GM18951 (cell line): ENCODE measurements around the gene POMP.

Experiments
- POLR2A ChIP-seq: IDR thresholded peaks from 4 replicates; pipeline ENCODE4 v1.6.1; 2011; ENCODE audit warnings: mild to moderate bottlenecking; ENCODE audit not compliant: insufficient read length, insufficient read depth; ENCODE audit errors: extremely low read depth
- in situ Hi-C: fragments of 300-500 bp; cut with MboI; formaldehyde crosslinking; loops from one replicate; pipeline ENCODE4 v1.12.0; 2022; ENCODE audit warnings: low sequenced_read_pairs, mixed read lengths, inconsistent platforms; ENCODE audit not compliant: unreplicated experiment

The POMP gene

DNA sequence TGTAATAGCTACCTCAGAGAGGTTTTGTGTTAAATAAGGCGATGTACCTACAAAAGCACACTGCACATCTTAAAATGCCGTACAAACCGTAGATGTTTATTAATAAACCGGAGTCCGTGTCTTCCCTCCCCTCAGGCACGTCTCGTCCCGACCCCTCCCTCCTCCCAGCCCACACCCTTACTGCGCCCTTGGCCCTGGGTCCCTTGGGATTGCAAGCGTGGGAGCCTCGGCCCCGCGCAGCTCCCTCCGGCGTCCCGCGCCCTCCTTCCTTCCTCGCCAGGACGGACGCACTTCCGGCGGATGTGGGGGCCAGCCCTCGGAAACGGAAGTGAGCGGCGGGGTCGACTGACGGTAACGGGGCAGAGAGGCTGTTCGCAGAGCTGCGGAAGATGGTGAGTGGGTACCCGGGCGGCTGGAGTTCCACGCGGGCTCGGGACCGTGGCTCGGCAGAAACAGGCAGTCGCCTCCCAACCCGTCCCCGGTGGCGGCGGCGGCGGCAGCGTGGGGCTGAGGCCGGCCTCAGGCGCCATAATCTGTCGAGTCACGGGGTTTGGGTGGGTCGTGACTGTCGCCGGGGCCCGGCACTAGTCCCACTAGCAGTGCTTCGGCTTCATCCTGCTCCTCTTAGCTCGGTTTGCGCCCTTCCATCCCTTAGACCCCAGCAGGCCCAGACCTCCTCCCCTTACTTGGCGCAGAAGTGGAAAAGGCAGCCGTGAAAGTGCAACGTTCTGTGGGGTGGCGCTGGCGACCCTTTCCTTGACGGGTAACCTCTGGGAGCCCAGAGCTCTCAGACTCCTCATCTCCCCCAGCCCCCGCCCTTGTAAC is at the start of gene POMP:
TSS of gene POMP (plus strand) at position 335 of the 825 bp plus-strand sequence. CDS start at position 390, 55 bp downstream.
- peak; percentile 95 for TF ChIP-seq POLR2A
- in situ Hi-C loops = no loop called here

DNA sequence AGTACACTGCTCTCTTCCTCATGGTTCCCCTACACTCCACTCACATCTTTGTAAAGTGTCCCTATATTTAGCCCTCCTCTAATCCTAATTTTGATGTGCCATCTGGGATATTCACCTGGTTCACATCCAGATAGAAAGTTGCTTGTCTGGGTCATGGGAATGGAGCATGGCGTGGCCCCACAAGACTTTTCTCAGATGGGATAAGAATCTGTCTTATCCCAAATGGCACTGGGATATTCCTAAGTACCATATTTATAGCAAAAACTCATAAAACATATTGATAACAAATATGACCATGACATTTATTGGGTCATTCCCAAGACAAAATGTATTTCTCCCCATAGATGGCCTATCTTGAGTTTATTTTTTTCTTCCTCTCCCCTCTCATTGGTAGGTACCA is 49.5 kb upstream of the POMP start:
- TF ChIP-seq POLR2A = no peak
- in situ Hi-C loops = no loop called here

DNA sequence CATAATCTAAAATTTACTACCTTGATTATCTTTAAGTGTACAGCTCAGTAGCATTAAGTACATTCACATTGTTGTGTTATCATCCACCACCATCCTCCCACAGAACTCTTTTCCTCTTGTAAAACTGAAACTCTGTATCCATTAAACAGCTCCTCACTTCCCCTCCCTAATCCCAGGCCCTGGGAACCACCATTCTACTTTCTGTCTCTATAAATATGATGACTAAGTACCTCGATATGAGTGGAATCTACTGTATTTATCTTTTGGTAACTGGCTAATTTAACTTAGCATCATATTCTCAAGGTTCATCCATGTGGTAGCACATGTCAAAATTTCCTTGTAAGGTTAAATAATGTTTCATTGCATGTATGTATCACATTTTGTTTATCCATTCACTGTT is 49.0 kb upstream of the POMP start:
- TF ChIP-seq POLR2A = no peak
- in situ Hi-C loops = no loop called here

DNA sequence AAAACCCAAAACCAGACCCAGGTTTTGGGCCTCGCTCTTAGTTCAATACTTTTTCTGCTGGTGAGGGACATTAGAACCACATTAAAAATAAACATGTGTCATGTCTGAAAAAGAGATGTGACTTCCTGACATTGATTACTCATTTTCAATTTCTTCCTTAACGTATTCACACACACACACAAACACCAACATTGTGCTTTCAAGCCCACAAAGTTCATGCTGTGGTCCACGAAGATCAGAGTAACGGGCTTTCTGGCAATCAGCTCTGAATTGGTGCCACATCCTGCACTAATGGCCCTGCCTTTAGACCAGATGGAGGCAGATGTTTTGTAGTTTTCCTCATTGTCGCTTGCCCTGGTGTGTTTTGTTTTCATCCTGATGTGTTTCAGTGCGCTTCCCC is 47.9 kb upstream of the POMP start:
- in situ Hi-C loops = no loop called here

GRCh38 chr13:28611654-28612131 is 47.2 kb upstream of the POMP start:
- TF ChIP-seq POLR2A = no peak
- in situ Hi-C loops = no loop called here

More for the DNA sequence above, 47.9 kb upstream of the POMP start:
- no peak for TF ChIP-seq POLR2A

DNA sequence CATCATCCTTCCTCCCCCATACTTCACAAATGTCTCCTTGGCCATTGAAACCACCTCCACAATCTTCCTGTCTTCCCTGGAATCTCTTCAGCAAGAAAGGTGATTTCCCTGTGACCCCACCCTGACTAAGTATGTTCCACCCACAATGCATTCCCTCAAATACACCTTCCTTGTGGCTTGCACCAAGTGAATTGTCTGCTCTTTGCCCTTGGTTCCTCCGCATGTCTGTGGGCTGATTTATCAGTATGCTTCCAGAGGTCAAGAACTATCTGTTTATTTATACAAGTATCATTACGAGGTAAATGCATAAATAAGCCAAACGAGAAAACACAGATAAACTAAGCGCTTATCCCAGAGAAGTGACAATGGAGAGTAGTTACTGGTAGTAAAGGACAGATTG is 45.4 kb upstream of the POMP start:
- TF ChIP-seq POLR2A = no peak
- in situ Hi-C loops = no loop called here

GRCh38 chr13:28615916-28616446 is 42.9 kb upstream of the POMP start:
- in situ Hi-C loops = no loop called here
- no peak for TF ChIP-seq POLR2A

- in situ Hi-C loops = no loop called here
- TF ChIP-seq POLR2A = no peak
Observed at GRCh38 chr13:28618230-28618994, 40.5 kb upstream of the POMP start.

DNA sequence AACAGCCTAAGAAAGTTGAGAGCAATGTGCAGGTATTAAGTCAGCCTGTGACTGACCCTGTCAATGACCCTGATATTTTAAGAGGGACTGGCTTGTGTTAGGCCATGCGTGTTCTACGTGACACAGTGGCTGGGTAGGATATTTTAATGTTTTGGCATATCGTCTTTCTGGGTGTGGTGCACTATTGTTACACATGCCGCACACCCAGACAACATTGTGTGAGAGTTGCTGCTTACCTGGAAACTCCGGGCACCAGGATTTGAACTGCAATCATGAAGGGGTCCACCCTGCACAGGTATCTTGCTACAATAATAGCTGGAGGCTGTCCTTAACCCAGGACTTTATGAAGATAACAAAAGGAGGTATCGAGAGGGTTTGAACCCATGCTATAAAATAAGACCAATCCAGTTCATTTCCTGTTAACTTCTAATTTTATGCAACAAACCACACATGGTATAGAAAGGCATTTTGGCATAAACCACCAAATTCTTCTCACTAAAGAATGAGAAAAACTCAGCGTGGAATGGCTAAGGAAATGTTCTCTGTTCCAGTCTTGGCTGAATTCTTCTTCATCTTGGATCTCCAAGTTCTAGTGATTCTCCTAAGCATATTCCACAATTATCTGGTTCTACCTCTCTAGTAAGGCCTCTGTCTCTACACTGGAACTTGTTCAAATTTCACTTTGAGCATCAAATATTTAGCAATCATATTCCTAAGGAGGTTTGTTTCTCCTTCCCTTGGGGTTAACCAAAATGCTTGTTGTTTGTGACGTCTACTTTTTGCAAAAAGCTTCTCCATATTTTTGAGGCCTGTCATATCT is 38.7 kb upstream of the POMP start:
- in situ Hi-C loops = no loop called here
- TF ChIP-seq POLR2A = no peak

- in situ Hi-C loops = no loop called here
- TF ChIP-seq POLR2A = no peak
Observed at GRCh38 chr13:28621449-28621848, 37.5 kb upstream of the POMP start.

DNA sequence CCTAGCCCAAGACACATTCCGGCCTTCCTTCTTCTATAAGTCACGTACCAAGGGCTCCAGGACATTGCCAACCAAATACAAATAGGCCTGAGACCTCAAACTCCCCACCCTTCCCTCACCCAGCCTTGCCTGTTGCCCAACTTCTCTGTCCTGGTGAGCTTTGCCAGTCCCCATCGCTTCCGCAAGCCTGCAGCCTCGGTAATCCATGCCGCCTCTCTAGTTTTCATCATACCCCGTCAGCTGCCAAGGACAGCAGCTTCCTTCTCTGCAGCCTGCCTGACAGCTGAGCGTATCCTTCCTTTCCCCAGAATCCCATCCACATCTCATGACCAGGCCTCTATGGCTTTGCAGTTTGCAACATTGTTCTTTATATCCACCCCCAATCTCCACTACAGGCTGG is 36.6 kb upstream of the POMP start:
- in situ Hi-C loops = no loop called here
- no peak for TF ChIP-seq POLR2A

DNA sequence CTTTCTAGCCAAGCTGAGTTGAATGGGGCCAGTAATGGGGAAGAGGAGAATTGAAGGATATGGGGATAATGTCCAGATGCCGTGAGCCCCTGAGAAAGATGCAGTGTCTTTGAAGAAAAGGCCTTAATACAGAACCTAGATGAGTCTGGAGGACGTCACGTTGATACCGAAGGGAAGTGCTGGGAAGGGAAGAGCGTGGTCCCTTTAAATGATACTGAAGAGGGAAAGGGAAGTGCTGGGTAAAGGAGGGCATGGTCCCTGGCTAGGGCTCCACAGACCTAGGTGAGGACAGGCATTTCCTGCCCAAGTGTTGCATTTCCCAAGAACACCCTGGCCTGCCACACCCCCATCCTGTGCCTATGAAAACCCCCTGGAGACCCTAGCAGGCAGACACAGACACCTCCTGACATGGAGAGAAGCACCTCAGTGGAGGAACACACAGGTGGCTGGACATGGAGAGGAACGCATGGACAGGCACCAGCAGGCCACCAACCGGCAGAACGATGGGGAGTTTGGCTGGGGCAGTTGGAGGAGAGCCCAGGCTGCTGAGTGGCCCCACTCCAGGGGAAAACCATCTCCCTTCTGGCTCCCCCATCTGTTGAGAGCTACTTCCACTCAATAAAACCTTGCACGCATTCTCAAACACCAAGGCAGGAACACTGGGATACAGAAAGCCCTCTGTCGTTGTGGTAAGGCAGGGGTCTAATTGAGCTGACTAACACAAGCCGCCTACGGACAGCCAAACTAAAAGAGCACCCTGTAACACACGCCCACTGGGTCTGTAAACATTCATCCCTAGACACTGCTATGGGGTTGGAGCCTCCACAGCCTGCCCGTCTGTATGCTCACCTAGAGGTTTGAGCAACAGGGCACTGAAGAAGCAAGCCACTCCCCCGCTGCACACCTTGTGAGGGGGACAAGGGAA is 34.9 kb upstream of the POMP start:
- in situ Hi-C loops = no loop called here
- no peak for TF ChIP-seq POLR2A

- no peak for TF ChIP-seq POLR2A
- in situ Hi-C loops = no loop called here
Observed at GRCh38 chr13:28624707-28625432, 34.1 kb upstream of the POMP start.
